K562 (cell line): Measurements from ENCODE around the gene KLHL41. TPM values are rescaled to one million over a fixed set of nuclear protein-coding genes. Genes with fewer than 3 reads are reported as not detected.

Experiments
- BACH1 ChIP-seq: fragments of 200-800 bp; sonication (Bioruptor generic); IDR thresholded peaks from 2 replicates; pipeline ENCODE4 v1.6.1; 2016; ENCODE audit warnings: missing genetic modification characterization, missing compliant biosample characterization
- DMBX1 ChIP-seq: fragments of 250-450 bp; sonication (Bioruptor Pico); IDR thresholded peaks from 2 replicates; pipeline ENCODE4 v1.8.0; 2022; ENCODE audit warnings: inconsistent platforms, mild to moderate bottlenecking, moderate library complexity, borderline replicate concordance
- KAT2B ChIP-seq: IDR thresholded peaks from one replicate; pipeline ENCODE4 v1.6.1; 2012; ENCODE audit warnings: low read depth, mild to moderate bottlenecking, control low read depth, inconsistent platforms, low read length, moderate library complexity
- KHSRP ChIP-seq: fragments of 450-650 bp; IDR thresholded peaks from 2 replicates; pipeline ENCODE4 v1.6.1; 2017
- MITF ChIP-seq: IDR thresholded peaks from 2 replicates; pipeline ENCODE4 v1.6.1; 2014; ENCODE audit warnings: antibody characterized with exemption
- MNT ChIP-seq, 2 experiments: fragments of 450-650 bp; conservative IDR thresholded peaks; 2 replicates each; pipeline ENCODE4 v1.6.1; 2017; ENCODE audit warnings: mild to moderate bottlenecking in 2 of 2, moderate library complexity in 2 of 2
- NCOA2 ChIP-seq, 2 experiments: fragments of 450-650 bp; IDR thresholded peaks; 2 replicates each; pipeline ENCODE4 v1.6.1; 2018; ENCODE audit warnings: mild to moderate bottlenecking in 2 of 2, moderate library complexity in 1 of 2; ENCODE audit not compliant: partially characterized antibody in 2 of 2
- NFE2 ChIP-seq: IDR thresholded peaks from 2 replicates; pipeline ENCODE4 v1.6.1; 2014; ENCODE audit warnings: antibody characterized with exemption, low read depth
- POLR3A ChIP-seq: IDR thresholded peaks from 2 replicates; pipeline ENCODE4 v1.6.1; 2011; ENCODE audit warnings: borderline replicate concordance, mild to moderate bottlenecking, moderate library complexity; ENCODE audit not compliant: insufficient read length, insufficient read depth; ENCODE audit errors: extremely low read depth
- TAF1 ChIP-seq: IDR thresholded peaks from 2 replicates; pipeline ENCODE4 v1.6.1; 2011; ENCODE audit warnings: mild to moderate bottlenecking, low read length, moderate library complexity; ENCODE audit not compliant: insufficient read depth, control insufficient read depth, severe bottlenecking; ENCODE audit errors: extremely low read depth
- ZBTB17 ChIP-seq: fragments of 450-650 bp; formaldehyde crosslinking; IDR thresholded peaks from 2 replicates; pipeline ENCODE4 v1.4.0; 2020; ENCODE audit warnings: mild to moderate bottlenecking
- ZBTB33 ChIP-seq: sonication (generic); formaldehyde crosslinking; IDR thresholded peaks from 2 replicates; pipeline ENCODE4 v1.8.1; 2023; ENCODE audit warnings: mild to moderate bottlenecking, missing genetic modification reagents
- ZBTB40 ChIP-seq, 2 experiments: fragments of 450-650 bp in 1 of 2; sonication (generic) in 1 of 2; formaldehyde crosslinking in 1 of 2; IDR thresholded peaks; 2 replicates each; pipeline versions ENCODE4 v1.7.1 to v1.9.0; 2016 to 2022; ENCODE audit warnings: inconsistent platforms in 1 of 2, mild to moderate bottlenecking in 1 of 2, missing genetic modification reagents in 1 of 2
- polyA plus RNA-seq, 8 experiments: library from polyadenylated mRNA; depleted of rRNA in 4 of 8; stranded (reverse) in 5 of 8; unstranded in 3 of 8; fragments of >200 nt; fragmentation: Nextera tagmentation in 2 of 8; fragmentation: Illumina TruSeq in 1 of 8; extraction: Ambion mirVana in 2 of 8; extraction: Trizol in 1 of 8; gene quantifications; 2 replicates each; pipeline versions ENCODE4 v1.2.1 to v1.2.3, GENCODE V29; 2011 to 2014; ENCODE audit warnings: inconsistent platforms in 1 of 8, missing spikeins in 1 of 8
- total RNA-seq, 7 experiments: library from RNA; depleted of rRNA in 6 of 7; stranded (reverse); fragments of >200 nt in 6 of 7; fragmentation: Illumina TruSeq in 2 of 7; extraction: Trizol in 2 of 7; gene quantifications; 2 replicates each; pipeline versions ENCODE4 v1.2.1 to v1.2.3, GENCODE V29; 2011 to 2021; ENCODE audit warnings: low replicate concordance in 1 of 7

KLHL41 gene
- total and polyA plus RNA-seq, 9 of the 15 experiments (the other 6 are each of a cell fraction or from before 2014, with no cell fraction given) = 0.05 to 1.5 (median 0.09) TPM

GRCh38 chr2:169528271-169528701 is 18.8 kb downstream of the KLHL41 start (continued):
- TF ChIP-seq DMBX1 (CRISPR knock-in tag) = no peak
- no peak for TF ChIP-seq ZBTB40 (IDR thresholded peaks at IDR 0.05)
- TF ChIP-seq ZBTB40 (CRISPR knock-in tag; IDR thresholded peaks at IDR 0.05) = no peak
- TF ChIP-seq KAT2B = no peak
- TF ChIP-seq NFE2 = no peak
- TF ChIP-seq MNT (conservative IDR thresholded peaks at IDR 0.05) = peak; percentile 39 to 45; a peak in 1 of 4 replicates
- no peak for TF ChIP-seq ZBTB17 (CRISPR knock-in tag)
- TF ChIP-seq NCOA2 (IDR thresholded peaks at IDR 0.05; ENCODE audit: partially characterized antibody in 2 of 2) = no peak
- no peak for TF ChIP-seq BACH1 (tag)
- no peak for TF ChIP-seq POLR3A
- TF ChIP-seq ZBTB33 (CRISPR knock-in tag) = no peak
- TF ChIP-seq KHSRP = no peak
- no peak for TF ChIP-seq TAF1
- no peak for TF ChIP-seq MITF
